Measurements from ENCODE around the gene FLRT3.

The FLRT3 gene

GRCh38 chr20:14319704-14320103, 17.7 kb downstream of the FLRT3 start:
- no peak for DNase-seq (ENCODE audit: low spot score)

- no peak for DNase-seq (ENCODE audit: low spot score)
Observed at GRCh38 chr20:14313341-14314020, 23.9 kb downstream of the FLRT3 start.

GRCh38 chr20:14312001-14312400, 25.4 kb downstream of the FLRT3 start:
- no peak for DNase-seq (ENCODE audit: low spot score)

GRCh38 chr20:14310977-14311627, 26.3 kb downstream of the FLRT3 start:
- DNase-seq (ENCODE audit: low spot score) = no peak

GRCh38 chr20:14307956-14308355, 29.5 kb downstream of the FLRT3 start:
- DNase-seq (ENCODE audit: low spot score) = no peak

GRCh38 chr20:14304472-14304871, 32.9 kb downstream of the FLRT3 start:
- DNase-seq (ENCODE audit: low spot score) = no peak

GRCh38 chr20:14303651-14304050, 33.8 kb downstream of the FLRT3 start:
- no peak for DNase-seq (ENCODE audit: low spot score)

GRCh38 chr20:14303106-14303505, 34.3 kb downstream of the FLRT3 start:
- DNase-seq (ENCODE audit: low spot score) = no peak

GRCh38 chr20:14299831-14300230, 37.6 kb downstream of the FLRT3 start:
- DNase-seq (ENCODE audit: low spot score) = no peak

- DNase-seq (ENCODE audit: low spot score) = no peak
Observed at GRCh38 chr20:14295770-14296309, 41.6 kb downstream of the FLRT3 start.

- DNase-seq (ENCODE audit: low spot score) = no peak
Observed at GRCh38 chr20:14295238-14295637, 42.2 kb downstream of the FLRT3 start.

- no peak for DNase-seq (ENCODE audit: low spot score)
Observed at GRCh38 chr20:14291502-14291901, 45.9 kb downstream of the FLRT3 start.

- no peak for DNase-seq (ENCODE audit: low spot score)
Observed at GRCh38 chr20:14288341-14289330, 48.8 kb downstream of the FLRT3 start.

GRCh38 chr20:14284443-14284842, 53.0 kb downstream of the FLRT3 start:
- DNase-seq (ENCODE audit: low spot score) = no peak

- DNase-seq (ENCODE audit: low spot score) = no peak
Observed at GRCh38 chr20:14282140-14282539, 55.3 kb downstream of the FLRT3 start.

Measured in Ammon's horn (tissue), 1 donor.